ENCODE results near the gene SLC9A9.

SLC9A9 gene

DNA sequence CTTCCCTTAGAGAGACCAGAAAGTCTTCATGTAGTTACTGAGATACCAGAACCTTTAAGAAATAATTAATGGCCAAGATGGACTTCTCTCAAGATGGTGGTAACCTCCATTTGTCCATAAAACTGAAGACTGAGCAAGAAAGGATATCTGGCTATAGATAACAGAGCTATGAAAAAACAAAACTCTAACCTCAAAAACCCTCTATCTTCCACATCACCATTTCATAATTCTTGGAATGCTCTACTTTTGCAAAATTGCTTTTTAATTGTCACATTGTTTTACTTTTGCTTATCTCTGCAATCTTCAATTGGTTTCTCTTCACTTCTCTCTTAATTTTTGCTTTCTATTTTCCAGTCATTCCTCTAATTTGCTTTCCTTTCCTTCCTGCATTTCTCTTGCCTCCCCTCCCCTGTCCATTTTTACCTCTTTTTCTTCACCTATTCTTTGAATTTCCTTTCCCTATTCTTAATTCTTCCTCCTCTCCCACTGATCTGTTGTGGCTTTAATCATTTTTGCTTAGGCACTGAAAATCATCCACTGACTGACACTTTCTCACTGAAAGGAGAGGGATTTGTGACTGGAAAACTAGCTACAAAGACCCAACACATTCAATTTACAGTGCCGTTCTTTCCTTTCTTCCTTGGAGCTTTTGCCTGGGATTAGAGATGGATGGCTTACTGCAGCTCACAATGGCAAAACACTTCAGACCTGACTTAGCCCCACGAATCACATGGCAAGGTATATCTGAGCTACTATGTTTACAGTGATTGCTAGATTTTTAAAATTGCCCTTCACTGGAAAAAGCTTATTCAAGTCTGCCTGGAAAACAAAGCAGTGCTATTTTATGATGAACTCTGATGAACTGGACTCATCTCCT lies 485.9 kb downstream of the SLC9A9 start:
- no peak for DNase-seq

DNA sequence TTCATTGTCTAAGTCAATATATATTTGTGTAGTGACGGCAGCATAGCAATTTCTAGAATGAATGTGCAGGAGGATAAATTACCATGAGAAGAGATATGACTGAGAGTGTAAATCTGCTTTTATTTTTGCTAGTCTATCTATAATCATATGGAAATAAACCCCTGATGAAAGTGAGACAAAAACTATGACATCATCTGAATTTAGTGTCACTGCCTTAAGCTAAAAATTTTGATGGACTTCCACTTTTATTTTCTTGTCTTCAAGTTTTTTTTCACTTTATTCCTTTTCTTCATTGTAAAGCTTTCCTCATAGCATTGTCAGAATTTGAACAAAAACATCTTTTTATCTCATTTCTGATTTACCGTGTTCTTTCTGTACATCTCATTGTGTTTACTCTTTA lies 486.7 kb downstream of the SLC9A9 start:
- no peak for DNase-seq

DNA sequence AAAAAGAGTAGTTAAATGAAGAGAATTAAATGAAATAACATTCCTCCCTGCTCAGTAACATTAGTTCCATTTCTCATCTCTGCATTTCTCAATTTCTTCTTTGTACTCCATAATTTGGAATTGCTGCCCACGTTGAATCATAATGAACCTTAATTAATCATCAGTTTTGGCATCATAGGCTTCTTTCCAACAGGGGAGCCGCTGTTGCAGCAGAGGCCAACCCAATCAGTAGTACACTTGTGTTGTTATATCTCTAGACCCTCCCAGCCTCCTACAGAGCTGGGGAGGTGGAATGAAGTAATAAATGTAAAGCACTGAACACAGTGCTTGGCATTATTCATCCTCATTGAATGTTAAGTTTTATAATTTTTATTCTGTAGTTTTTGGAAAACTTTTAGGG lies 488.0 kb downstream of the SLC9A9 start:
- DNase-seq, result no peak

- DNase-seq, result no peak
Measured at GRCh38 chr3:143358793-143359491, 489.3 kb downstream of the SLC9A9 start.

- DNase-seq, result no peak
Measured at GRCh38 chr3:143358155-143358792, 490.0 kb downstream of the SLC9A9 start.

DNA sequence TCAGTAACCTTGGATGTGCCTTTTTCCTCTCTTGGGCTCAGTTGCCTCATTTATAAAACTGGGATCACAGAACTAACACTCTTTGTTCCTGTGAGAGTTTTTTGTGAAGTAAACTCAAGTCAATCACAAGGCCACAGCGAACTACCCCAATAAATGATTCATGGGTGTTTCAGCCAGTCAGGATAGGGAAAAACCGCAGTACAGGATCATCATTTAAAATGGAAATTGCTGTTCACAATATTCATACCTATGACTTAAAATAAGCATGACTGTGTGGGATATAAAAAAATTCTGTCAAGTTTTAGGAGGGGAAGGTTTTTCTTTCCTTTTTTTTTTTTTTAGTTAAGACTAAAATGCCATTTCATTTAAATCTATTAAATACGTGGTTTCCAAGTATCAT lies 490.6 kb downstream of the SLC9A9 start:
- DNase-seq, result no peak

DNA sequence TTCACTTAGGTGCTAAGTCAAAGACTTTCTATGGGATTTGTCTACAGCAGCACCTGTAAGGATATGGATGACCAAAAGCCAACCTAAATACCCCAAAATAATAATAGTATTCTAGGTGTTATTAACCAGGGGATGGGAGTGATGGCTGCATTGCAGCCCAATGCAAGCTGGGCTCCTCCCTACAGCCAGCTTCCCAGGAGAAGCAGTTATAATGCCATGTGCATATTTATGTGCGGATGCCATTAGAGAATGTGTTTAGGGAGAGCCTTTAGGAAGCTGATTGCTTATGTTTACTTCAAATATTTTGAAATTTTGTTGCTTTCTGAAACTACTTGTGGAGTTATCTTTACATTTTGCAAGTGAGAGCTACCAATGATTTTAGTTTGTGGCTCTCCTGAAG lies 491.4 kb downstream of the SLC9A9 start:
- no peak for DNase-seq

- DNase-seq, result no peak
Measured at GRCh38 chr3:143354342-143354741, 493.9 kb downstream of the SLC9A9 start.

DNA sequence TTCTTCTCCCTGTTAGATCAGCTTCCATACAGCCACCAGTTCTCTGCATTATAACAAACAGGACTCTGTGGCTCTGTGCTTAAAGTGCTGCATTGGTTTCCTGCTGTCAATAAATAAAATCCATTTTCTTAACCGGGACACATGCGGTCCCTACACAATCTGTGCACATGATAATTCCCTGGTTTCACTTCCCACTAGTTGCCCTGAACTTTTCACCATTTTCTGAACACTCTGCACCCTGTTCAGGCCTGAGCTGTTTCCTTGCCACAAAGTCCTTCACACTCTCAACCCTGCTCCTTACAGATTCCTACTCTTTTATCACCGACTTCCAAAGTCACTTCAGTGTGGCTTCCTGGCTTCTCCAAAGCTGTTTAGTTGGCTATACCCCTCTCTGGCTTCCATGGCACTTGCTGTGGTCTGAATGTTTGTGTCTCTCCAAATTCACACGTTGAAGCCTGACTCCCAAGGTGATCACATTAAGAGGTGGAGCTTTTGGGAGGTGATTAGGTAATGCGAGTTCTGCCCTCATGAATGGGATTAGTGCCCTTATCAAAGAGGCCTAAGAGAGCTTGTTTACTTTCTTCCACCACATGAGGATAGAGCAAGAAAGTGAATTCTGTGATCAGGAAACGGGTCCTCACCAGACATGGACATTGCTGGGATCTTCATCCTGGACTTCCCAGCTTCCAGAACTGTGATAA lies 495.3 kb downstream of the SLC9A9 start:
- DNase-seq, result no peak

DNA sequence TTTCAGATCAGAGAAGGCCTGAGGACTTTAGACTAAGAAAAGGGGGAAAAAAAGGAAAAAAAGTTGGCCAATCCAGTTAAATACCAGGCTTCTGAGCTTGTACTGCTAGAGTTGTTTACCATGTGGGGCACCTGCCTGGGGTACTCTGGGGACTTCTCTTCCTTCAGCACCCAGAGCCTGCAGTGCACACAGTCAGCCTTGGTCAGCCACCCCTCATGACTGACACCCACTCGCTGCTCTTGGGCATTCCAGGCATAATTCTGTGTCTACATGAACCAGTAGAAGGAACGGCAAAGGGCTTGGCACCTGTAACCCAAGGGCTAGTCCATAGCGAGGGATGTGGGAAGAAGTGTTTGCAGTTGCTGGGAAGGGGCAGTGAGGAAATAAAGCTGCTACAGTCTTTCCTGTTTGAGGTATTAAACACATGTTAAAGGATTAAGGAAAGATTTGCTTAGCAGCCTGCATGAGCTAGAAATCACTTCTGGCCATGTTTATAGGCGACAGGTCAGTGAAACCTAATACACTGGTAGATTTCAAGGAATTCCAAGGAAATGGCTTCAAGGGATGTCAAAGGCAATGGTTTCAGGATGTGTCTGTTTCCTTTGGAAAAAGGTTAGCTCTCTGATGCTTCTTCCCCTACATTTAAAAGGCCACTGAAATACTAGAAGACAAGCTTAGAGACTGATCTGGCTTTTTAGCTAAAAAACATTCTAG lies 496.2 kb downstream of the SLC9A9 start:
- no peak for DNase-seq

DNA sequence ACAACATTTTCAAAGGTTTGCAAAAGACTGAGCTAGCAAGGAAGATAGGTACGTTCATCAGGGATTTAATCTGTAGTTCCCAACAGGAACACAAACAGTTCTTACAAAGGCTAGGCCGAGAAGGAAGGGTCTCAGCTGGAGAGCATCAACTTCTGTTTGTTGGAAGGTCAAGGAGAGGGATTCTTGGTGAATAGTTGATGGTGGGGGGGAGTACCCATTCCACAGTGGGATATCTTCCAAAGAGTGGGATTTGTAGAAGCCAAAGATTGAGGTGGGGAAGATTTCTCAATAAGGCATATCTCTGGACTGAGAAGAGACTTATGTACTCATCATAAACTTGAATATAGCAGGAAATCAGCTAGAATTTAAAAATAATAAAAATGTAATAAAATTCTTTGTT lies 496.9 kb downstream of the SLC9A9 start:
- no peak for DNase-seq

GRCh38 chr3:143349455-143349854 lies 498.8 kb downstream of the SLC9A9 start:
- no peak for DNase-seq

DNA sequence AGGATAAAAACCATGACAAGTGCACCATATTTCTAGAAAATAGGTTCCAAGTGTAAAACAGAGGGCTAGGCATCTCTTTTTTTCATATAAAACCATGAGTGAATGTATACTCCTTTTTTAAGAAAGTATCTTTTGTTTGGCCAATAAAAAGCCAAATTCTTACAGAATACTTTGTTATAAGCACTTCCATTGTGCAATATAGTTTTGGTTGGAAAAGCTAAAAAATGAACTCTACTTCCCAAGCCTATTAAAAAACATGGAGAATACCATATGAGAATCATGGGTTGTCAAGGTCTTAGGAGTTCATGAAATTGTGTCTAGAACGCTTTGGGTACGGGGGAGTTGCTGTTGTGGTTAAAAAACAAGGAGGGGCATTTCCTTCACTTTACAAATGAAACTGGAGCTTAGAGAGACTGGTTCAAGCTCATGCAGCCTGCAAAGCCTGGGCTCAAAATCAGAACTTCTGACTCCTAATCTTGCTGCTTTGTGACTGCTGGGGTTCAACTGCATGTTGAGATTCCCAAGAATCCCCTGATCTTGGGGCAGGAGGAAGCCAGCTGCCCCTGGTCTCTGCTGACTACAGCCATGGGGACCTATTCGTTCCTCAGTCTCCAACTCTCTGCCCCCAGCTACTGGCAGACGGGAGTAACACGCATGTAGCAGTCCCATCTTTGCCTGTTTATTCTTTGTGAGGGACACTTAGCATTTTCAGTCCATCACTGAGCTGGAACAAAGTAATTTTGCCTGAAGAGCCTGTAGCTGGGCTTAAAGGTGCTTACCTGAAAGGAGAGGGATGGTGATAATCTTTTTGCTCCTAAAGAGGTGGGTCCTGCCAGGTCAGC lies 499.6 kb downstream of the SLC9A9 start:
- no peak for DNase-seq

DNA sequence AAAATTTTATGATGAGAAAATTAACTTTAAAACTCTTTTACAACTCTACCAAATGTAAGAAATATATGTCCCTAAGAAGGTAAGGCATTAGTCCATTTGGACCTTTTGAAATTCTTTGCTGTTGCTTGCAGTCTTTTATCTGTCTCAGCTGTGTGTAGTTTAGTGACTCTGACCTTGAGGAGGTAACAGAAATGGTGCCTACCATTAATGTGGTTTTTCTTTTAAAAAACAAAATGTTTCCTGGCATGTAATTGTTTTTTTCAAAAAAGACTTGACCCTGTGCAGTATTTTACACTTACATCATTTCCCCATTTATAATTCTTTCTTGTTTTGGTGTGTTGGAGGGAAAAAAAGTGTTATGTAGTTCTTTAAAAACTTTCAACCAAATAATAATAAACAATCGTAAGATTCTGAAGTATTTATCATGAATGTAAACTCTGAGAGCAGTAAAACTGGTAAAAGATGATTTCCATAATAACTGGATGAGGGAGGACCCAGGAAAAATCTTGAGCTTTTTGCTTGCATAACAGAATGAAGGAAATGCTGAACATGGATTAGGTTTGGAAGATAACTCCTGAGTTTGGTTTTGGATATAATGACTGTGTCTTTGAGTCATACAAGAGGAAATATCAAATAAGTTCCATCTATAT lies 503.6 kb downstream of the SLC9A9 start:
- DNase-seq, result no peak

DNA sequence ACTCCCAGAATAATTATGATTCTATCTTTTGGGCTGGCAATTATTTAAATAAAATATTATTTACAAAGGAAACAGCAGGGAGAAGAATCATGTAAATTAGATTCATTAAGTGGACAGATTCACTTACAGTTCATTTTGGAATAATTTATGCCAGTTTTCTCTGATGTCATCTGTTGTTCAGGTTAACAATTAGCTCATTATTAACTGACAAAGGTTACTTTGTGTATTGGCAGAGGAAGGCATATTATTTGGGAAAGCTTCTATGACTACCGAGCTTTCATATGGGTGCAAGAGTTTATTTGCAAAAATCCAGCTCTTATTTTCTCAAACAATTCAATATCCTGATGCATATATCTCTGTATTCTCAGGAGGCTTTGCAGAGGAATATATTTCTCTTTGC lies 504.3 kb downstream of the SLC9A9 start:
- no peak for DNase-seq

- DNase-seq, result no peak
Measured at GRCh38 chr3:143343031-143343430, 505.2 kb downstream of the SLC9A9 start.

GRCh38 chr3:143339451-143339850 lies 508.8 kb downstream of the SLC9A9 start:
- DNase-seq, result no peak

- no peak for DNase-seq
Measured at GRCh38 chr3:143337387-143337786, 510.9 kb downstream of the SLC9A9 start.

GRCh38 chr3:143334231-143334630 lies 514.0 kb downstream of the SLC9A9 start:
- no peak for DNase-seq

- DNase-seq, result no peak
Measured at GRCh38 chr3:143333367-143333766, 514.9 kb downstream of the SLC9A9 start.
